GM18861 (cell line): ENCODE data around the gene SIX2.

ENCODE experiments used
- ATAC-seq: cut with Tn5 transposase; IDR thresholded peaks from one replicate; pipeline ENCODE4 v1.9.1; 2021; ENCODE audit not compliant: unreplicated experiment

Gene SIX2

GRCh38 chr2:44967727-44968432, 41.4 kb downstream of the SIX2 start:
- ATAC-seq = no peak

- ATAC-seq = no peak
These were observed 42.2 kb downstream of the SIX2 start for GRCh38 chr2:44967056-44967455.

DNA sequence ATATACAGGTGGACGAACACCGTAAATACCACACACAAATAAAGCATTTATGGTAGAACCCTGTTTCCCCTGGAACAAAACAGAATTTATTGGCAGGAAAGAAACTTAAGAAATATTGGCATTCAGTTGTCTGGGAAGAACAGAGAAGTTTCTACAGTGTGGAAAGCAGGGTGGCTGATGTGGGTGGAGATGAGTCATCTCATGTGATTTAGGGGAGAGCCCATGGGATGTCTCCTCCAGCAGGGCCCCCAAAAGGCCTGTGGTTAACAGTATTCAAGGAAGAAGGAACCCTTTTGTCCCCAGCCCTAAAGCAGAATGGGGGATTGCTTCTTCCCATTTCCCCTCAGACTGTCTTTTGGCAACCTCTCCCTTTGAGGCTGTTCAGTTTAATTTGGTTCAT, 43.6 kb downstream of the SIX2 start:
- no peak for ATAC-seq

GRCh38 chr2:44964752-44965236, 44.5 kb downstream of the SIX2 start:
- ATAC-seq = no peak

GRCh38 chr2:44962176-44962695, 47.0 kb downstream of the SIX2 start:
- ATAC-seq = no peak

DNA sequence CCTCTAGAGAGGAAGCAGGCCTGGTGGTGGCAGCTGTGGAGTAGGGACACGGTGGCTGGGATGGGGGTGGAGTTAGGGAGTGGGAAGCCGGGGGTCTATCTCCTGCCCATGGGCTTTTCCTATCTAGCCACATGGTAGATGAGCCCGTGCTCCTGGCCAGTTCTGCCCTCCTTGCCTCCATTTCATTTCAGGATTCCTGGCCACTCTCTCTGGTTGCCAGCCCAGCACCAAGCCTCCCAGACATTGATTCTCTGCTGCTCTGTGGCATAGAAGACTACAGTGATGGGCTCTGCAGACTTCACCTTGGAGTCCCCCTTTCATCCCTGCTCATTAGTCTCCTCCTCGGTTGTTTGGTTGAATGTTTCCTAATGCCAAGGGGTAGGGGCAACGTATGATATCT, 48.4 kb downstream of the SIX2 start:
- no peak for ATAC-seq

DNA sequence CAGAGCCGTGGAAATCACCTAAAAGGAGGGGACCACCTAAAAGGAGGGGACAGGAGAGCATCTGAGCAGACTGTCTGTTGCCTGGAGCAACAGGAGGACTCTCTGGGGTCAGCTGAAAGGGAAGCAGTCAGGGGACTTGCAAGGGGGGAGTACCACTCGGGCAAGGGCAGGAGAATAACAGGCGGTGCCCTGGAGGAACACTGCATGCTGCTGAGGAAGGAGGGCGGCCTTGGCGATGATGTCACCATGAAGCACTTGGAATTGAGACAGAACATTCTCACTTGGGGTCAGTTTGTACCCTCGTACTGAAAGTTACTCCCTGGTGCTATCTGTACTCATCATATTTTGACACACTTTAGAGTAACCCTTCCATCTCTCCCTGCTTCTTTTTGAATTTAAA, 49.4 kb downstream of the SIX2 start:
- no peak for ATAC-seq

DNA sequence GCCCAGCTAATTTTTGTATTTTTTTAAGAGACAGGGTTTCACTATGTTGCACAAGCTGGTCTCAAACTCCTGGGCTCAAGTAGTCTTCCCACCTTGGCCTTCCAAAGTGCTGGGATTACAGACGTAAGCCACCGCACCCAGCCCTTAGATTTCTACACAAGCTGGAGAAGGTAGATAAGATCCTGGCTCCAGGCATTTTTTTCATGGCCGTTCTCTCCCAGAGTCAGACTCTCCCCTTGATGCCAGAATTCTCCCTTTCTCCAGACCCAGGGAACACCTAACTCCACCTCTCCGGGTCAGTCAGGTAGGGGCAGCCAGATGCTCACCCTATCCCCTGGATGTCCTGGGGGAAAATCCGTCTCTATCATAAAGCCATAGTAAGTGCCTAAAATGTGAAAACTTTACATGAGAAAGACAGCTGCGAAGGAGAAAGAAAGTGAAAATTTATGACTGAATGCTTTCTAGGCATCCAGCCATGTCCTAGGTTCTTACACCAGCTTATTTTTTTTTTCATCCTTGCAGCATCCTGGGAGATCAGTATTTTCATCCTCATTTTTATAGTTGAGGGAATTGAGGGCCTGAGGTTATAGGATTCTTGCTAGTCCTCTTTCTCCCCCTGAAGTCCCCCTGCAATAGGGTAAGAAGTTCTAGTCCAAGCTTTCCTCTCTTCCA, 51.5 kb downstream of the SIX2 start:
- ATAC-seq = no peak

DNA sequence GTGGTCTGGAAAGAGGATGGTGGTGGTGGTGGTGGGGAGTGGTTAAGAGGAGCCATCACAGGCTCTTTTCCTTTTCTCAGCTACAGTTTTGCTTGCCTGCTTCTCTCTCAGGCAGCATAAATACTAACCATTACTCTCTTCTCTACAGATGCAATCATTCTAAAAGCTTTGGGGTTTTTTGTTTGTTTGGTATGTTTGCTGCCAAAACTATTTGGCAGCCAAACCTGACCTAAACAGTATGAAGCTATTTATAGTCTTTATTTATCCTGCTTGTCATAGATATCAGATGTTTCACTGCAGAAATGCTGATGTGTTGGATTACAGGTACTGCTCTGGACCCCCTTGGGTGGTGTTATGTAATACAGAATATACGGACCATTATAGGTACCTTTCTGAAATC, 52.4 kb downstream of the SIX2 start:
- ATAC-seq = no peak

- ATAC-seq = no peak
These were observed 53.5 kb downstream of the SIX2 start for GRCh38 chr2:44955593-44956392.
